H1 (cell line): ENCODE results near the gene SPATA21. TPM values are rescaled to one million over a fixed set of nuclear protein-coding genes. Genes with fewer than 3 reads are reported as not detected.

Experiments
- CTCF ChIA-PET: fragments of 300-600 bp; sonication (Branson Sonifier 250); formaldehyde crosslinking; loops from one replicate; lab custom pipeline; 2021; ENCODE audit not compliant: partially characterized antibody; lab: Charles Lee
- POLR2A ChIA-PET: fragments of 300-600 bp; sonication (Branson Sonifier 250); formaldehyde crosslinking; loops from one replicate; lab custom pipeline; 2021; ENCODE audit warnings: inconsistent platforms; ENCODE audit not compliant: partially characterized antibody; lab: Charles Lee
- DNase-seq, 2 experiments: peaks; one replicate each; pipeline versions ENCODE4 v3.0.0 to v3.0.0-alpha.2; 2010 to 2022; ENCODE audit warnings: low spot score in 2 of 2, low read depth in 1 of 2, mixed read lengths in 1 of 2
- FAIRE-seq: peaks from 2 replicates; lab custom pipeline; 2011; peaks lifted over from hg19 to GRCh38; lab: Jason Lieb, UNC
- H2AFZ ChIP-seq: 2 replicates; pipeline ENCODE4 v1.8.1; 2012; ENCODE audit warnings: low read length, inconsistent platforms
- H2AK5ac ChIP-seq: 2 replicates; pipeline ENCODE4 v1.6.1; 2013; ENCODE audit warnings: low read depth, low read length
- H2BK120ac ChIP-seq: replicated peaks from 2 replicates; pipeline ENCODE3; 2013; ENCODE audit warnings: low read depth, low read length, inconsistent platforms
- H2BK12ac ChIP-seq: 2 replicates; pipeline ENCODE4 v1.6.1; 2013; ENCODE audit warnings: low read depth, low read length
- H2BK15ac ChIP-seq: 2 replicates; pipeline ENCODE4 v1.6.1; 2013; ENCODE audit warnings: low read length
- H2BK20ac ChIP-seq: 2 replicates; pipeline ENCODE4 v1.6.1; 2013; ENCODE audit warnings: low read length
- H2BK5ac ChIP-seq: 2 replicates; pipeline ENCODE4 v1.6.1; 2013; ENCODE audit warnings: low read depth, low read length
- H3K14ac ChIP-seq: 2 replicates; pipeline ENCODE4 v1.6.1; 2013; ENCODE audit warnings: inconsistent platforms; ENCODE audit not compliant: insufficient read length
- H3K18ac ChIP-seq: 2 replicates; pipeline ENCODE4 v1.6.1; 2013; ENCODE audit warnings: low read length; ENCODE audit errors: extremely low read depth
- H3K23ac ChIP-seq: 2 replicates; pipeline ENCODE4 v1.6.1; 2013; ENCODE audit warnings: inconsistent platforms; ENCODE audit not compliant: insufficient read length
- H3K23me2 ChIP-seq: 2 replicates; pipeline ENCODE4 v1.6.1; 2013; ENCODE audit warnings: low read depth, low read length
- H3K27ac ChIP-seq: 2 replicates; pipeline ENCODE4 v1.6.1; 2011; ENCODE audit warnings: low read depth, low read length, inconsistent platforms
- H3K27me3 ChIP-seq, 4 experiments: replicated peaks in 1 of 4; 1 replicate in 1 of 4; 2 replicates in 3 of 4; pipeline versions ENCODE4 v1.6.1 to v1.8.1; 2011 to 2013; ENCODE audit warnings: low read length in 3 of 4, mild to moderate bottlenecking in 3 of 4, inconsistent platforms in 2 of 4, mixed read lengths in 2 of 4, moderate library complexity in 1 of 4; ENCODE audit not compliant: control insufficient read depth in 3 of 4, insufficient read depth in 3 of 4; ENCODE audit errors: extremely low read depth in 1 of 4
- H3K36me3 ChIP-seq, 4 experiments: 2 replicates each; pipeline versions ENCODE4 v1.6.1 to v1.8.1; 2011 to 2013; ENCODE audit warnings: mild to moderate bottlenecking in 4 of 4, low read length in 3 of 4, moderate library complexity in 2 of 4, control low read depth in 1 of 4, inconsistent platforms in 1 of 4; ENCODE audit not compliant: insufficient read depth in 4 of 4, control insufficient read depth in 2 of 4
- H3K4ac ChIP-seq: replicated peaks from 2 replicates; pipeline ENCODE3; 2013; ENCODE audit warnings: low read length, low read depth, mixed read lengths, inconsistent platforms; ENCODE audit not compliant: insufficient read length
- H3K4me1 ChIP-seq, 4 experiments: replicated peaks in 1 of 4; 1 replicate in 1 of 4; 2 replicates in 3 of 4; pipeline versions ENCODE4 v1.6.1 to v1.8.1; 2011 to 2013; ENCODE audit warnings: low read length in 3 of 4, inconsistent platforms in 2 of 4, mixed read lengths in 1 of 4; ENCODE audit not compliant: insufficient read depth in 4 of 4, control insufficient read depth in 3 of 4
- H3K4me2 ChIP-seq, 2 experiments: 2 replicates each; pipeline versions ENCODE4 v1.6.1 to v1.8.1; 2011 to 2013; ENCODE audit warnings: low read depth in 2 of 2, low read length in 2 of 2, control low read depth in 1 of 2, inconsistent platforms in 1 of 2, mild to moderate bottlenecking in 1 of 2; ENCODE audit not compliant: insufficient read depth in 1 of 2
- H3K4me3 ChIP-seq, 4 experiments: fragments of 200-600, 300-600 bp in 1 of 4; sonication (generic), shearing (Covaris generic), sonication (Bioruptor Twin) in 1 of 4; 2 replicates each; pipeline versions ENCODE4 v1.5.1 to v1.8.1; 2011 to 2016; ENCODE audit warnings: low read length in 4 of 4, low read depth in 3 of 4, control low read depth in 2 of 4, inconsistent platforms in 2 of 4, mild to moderate bottlenecking in 2 of 4, mixed read lengths in 1 of 4, moderate library complexity in 1 of 4; ENCODE audit not compliant: insufficient read depth in 2 of 4; ENCODE audit errors: extremely low read depth in 1 of 4
- H3K56ac ChIP-seq: replicated peaks from 2 replicates; pipeline ENCODE3; 2013; ENCODE audit warnings: low read depth, mild to moderate bottlenecking, mixed read lengths, low read length, inconsistent platforms; ENCODE audit not compliant: insufficient read length
- H3K79me1 ChIP-seq: 2 replicates; pipeline ENCODE4 v1.6.1; 2013; ENCODE audit warnings: low read depth, low read length, control low read depth
- H3K79me2 ChIP-seq, 2 experiments: 2 replicates each; pipeline versions ENCODE4 v1.6.1 to v1.8.1; 2012 to 2013; ENCODE audit warnings: low read length in 2 of 2, mild to moderate bottlenecking in 2 of 2, inconsistent platforms in 1 of 2; ENCODE audit not compliant: insufficient read depth in 2 of 2, control insufficient read depth in 1 of 2
- H3K9ac ChIP-seq, 4 experiments: replicated peaks in 1 of 4; 1 replicate in 1 of 4; 2 replicates in 3 of 4; pipeline versions ENCODE4 v1.6.1 to v1.8.1; 2011 to 2013; ENCODE audit warnings: low read depth in 3 of 4, low read length in 3 of 4, control low read depth in 2 of 4, mild to moderate bottlenecking in 2 of 4, moderate library complexity in 2 of 4, inconsistent platforms in 1 of 4; ENCODE audit errors: extremely low read depth in 1 of 4
- H3K9me3 ChIP-seq, 2 experiments: 2 replicates each; pipeline versions ENCODE4 v1.6.1 to v1.8.1; 2012 to 2013; ENCODE audit warnings: mild to moderate bottlenecking in 2 of 2, moderate library complexity in 2 of 2, control low read depth in 1 of 2, inconsistent platforms in 1 of 2, low read depth in 1 of 2, low read length in 1 of 2, mixed read lengths in 1 of 2; ENCODE audit not compliant: insufficient read depth in 2 of 2
- H4K20me1 ChIP-seq, 2 experiments: replicated peaks in 1 of 2; 2 replicates each; pipeline versions ENCODE3 to v1.8.1; 2011 to 2013; ENCODE audit warnings: inconsistent platforms in 2 of 2, low read length in 2 of 2, mild to moderate bottlenecking in 1 of 2; ENCODE audit not compliant: insufficient read depth in 2 of 2, control insufficient read depth in 1 of 2
- H4K5ac ChIP-seq: 2 replicates; pipeline ENCODE4 v1.6.1; 2013; ENCODE audit warnings: low read length, low read depth, mixed read lengths, inconsistent platforms; ENCODE audit not compliant: insufficient read length
- H4K8ac ChIP-seq: 2 replicates; pipeline ENCODE4 v1.8.0; 2013; ENCODE audit warnings: mild to moderate bottlenecking, moderate library complexity, low read length, inconsistent platforms; ENCODE audit not compliant: insufficient read depth; ENCODE audit errors: extremely low read depth
- H4K91ac ChIP-seq: replicated peaks from 2 replicates; pipeline ENCODE3; 2013; ENCODE audit warnings: low read length, mixed read lengths, inconsistent platforms; ENCODE audit not compliant: insufficient read length
- CREB1 ChIP-seq: IDR thresholded peaks from 2 replicates; pipeline ENCODE4 v1.6.1; 2012; ENCODE audit warnings: inconsistent platforms
- KDM1A ChIP-seq: fragments of 200-600, 300-600 bp; sonication (generic); IDR thresholded peaks from 2 replicates; pipeline ENCODE4 v1.7.1; 2016; ENCODE audit warnings: mild to moderate bottlenecking, low read length, borderline replicate concordance
- POLR2AphosphoS5 ChIP-seq: IDR thresholded peaks from 2 replicates; pipeline ENCODE4 v1.6.1; 2011; ENCODE audit warnings: low read depth, low read length
- RBBP5 ChIP-seq: IDR thresholded peaks from 2 replicates; pipeline ENCODE4 v1.7.1; 2012; ENCODE audit warnings: low read depth, mild to moderate bottlenecking, inconsistent platforms, low read length, moderate library complexity, borderline replicate concordance
- SIX5 ChIP-seq: IDR thresholded peaks from 2 replicates; pipeline ENCODE4 v1.6.1; 2011; ENCODE audit warnings: mild to moderate bottlenecking, low read depth, low read length
- USF2 ChIP-seq: IDR thresholded peaks from 2 replicates; pipeline ENCODE4 v1.6.1; 2011; ENCODE audit warnings: low read length, improper control_type of control experiment
- WGBS, 2 experiments: shearing (Covaris generic) in 1 of 2; methylation state at CpG; one replicate each; pipeline versions ENCODE4 v1.1.6 to v1.1.7; 2013 to 2015; ENCODE audit warnings: low lambda C conversion rate in 2 of 2, mixed read lengths in 2 of 2, inconsistent platforms in 1 of 2, low coverage in 1 of 2, missing lambda C conversion rate in 1 of 2; ENCODE audit not compliant: insufficient replicate concordance in 2 of 2, insufficient coverage in 1 of 2, insufficient read length in 1 of 2; ENCODE audit errors: extremely low coverage in 1 of 2, missing lambda C conversion rate in 1 of 2; 5-methylcytosine and 5-hydroxymethylcytosine counted together
- polyA plus RNA-seq, 7 experiments: library from polyadenylated mRNA; depleted of rRNA in 3 of 7; stranded (reverse) in 5 of 7; unstranded in 2 of 7; fragments of >200 nt in 5 of 7; fragments of 200-250 nt in 2 of 7; gene quantifications; 1 replicate in 5 of 7; 2 replicates in 1 of 7; 4 replicates in 1 of 7; pipeline versions ENCODE4 v1.2.1 to v1.2.3, GENCODE V29; 2011 to 2013; ENCODE audit warnings: missing spikeins in 2 of 7, mixed read lengths in 2 of 7
- total RNA-seq: library from RNA; stranded (reverse); fragmentation: NEBNext Ultra II Directional; extraction: Animal tissue kit (Norgen Biotek cat#: 25700); gene quantifications from 2 replicates; pipeline ENCODE4 v1.2.1, GENCODE V29; 2021

SPATA21 gene
- total and polyA plus RNA-seq, 2 of the 8 experiments (the other 6 are each of a cell fraction or from before 2014, with no cell fraction given), result not detected

GRCh38 chr1:16442941-16443340 lies 5.7 kb upstream of the SPATA21 start:
- FAIRE-seq (no peak), DNase-seq (no peak)
- Histone ChIP-seq H3K9me3 (no peaks in the 10 kb centered on the region), H4K5ac (no peak overlapping the region), H3K4ac (no peak overlapping the region), H3K27me3 (peaks cover 0 to 4% (median 3%) of the 10 kb centered on the region in 4 experiments; a peak in 1 of 7 replicates), H4K91ac (no peak overlapping the region), H3K56ac (no peak overlapping the region), H2BK15ac (no peak overlapping the region), H2BK120ac (no peak overlapping the region), H3K4me1 (peaks cover 0 to 2% (median 0%) of the 10 kb centered on the region in 4 experiments; a peak in 3 of 7 replicates), H3K4me3 (no peak overlapping the region), H3K18ac (no peak overlapping the region), H4K20me1 (peaks cover 11 to 20% of the 10 kb centered on the region in 2 experiments), H3K9ac (no peak overlapping the region), H3K36me3 (peaks cover 0 to 15% (median 2%) of the 10 kb centered on the region in 4 experiments; a peak in 5 of 8 replicates), H3K23ac (no peak overlapping the region), H2AK5ac (no peak overlapping the region), H3K23me2 (peaks cover 4% of the 10 kb centered on the region; the same call in 1 of the 2 replicates), H2AFZ (no peak overlapping the region), H3K14ac (no peak overlapping the region), H4K8ac (no peak overlapping the region), H3K27ac (no peak overlapping the region), H3K79me2 (no peaks in the 10 kb centered on the region; a peak in 1 of 4 replicates), H3K79me1 (no peaks in the 10 kb centered on the region; the same call in 1 of the 2 replicates), H2BK5ac (no peak overlapping the region), H3K4me2 (no peak overlapping the region)
- 78% methylated on average over 2 of the region's 2 CpGs; no CpG with 5 or more reads in 1 of the 2 experiments for WGBS, 2 experiments
- POLR2A ChIA-PET, result interaction anchor here (1.1 kb wide), 1 partner anchor 11 kb away, joined by 3 read pairs; no protein-coding TSS in a partner anchor
- CTCF ChIA-PET, result interaction anchor here (1.5 to 1.8 kb wide), 3 partner anchors 12 to 178 kb away, joined by 3 to 4 read pairs (median 3); no protein-coding TSS in a partner anchor
- TF ChIP-seq POLR2AphosphoS5, result no peak
- no peak for TF ChIP-seq CREB1
- no peak for TF ChIP-seq USF2
- no peak for TF ChIP-seq KDM1A
- TF ChIP-seq SIX5, result no peak
- TF ChIP-seq RBBP5, result no peak
- TF ChIP-seq, all 59 proteins: peak for 0
- H2BK12ac ChIP-seq, result no peak overlapping the region
- no peak overlapping the region for H2BK20ac ChIP-seq
